Inflammatory macrophage treated with lipopolysaccharide for 1 hour (primary cell): ENCODE data around the gene TMEM204.

Source experiments
- DNase-seq, 2 donors: peaks; one replicate each; pipeline ENCODE4 v3.0.0-alpha.2; 2020 to 2022

Gene TMEM204

DNA sequence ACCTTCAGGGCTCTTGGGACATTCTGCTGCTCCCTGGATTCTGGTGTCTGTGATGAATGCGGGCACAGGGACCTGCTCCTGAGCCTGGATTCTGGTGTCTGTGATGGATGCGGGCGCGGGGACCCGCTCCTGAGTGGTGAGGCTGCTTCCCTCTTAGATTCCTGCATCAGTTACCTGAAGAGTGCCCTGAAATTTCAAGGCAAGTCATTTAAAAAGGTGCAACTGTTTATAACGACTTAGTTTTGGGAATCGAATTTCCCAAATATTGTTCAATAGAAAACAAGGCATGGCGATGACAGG is 7.0 kb downstream of the TMEM204 start:
- no peak for DNase-seq

- no peak for DNase-seq
Observed at GRCh38 chr16:1541293-1542165, 8.1 kb downstream of the TMEM204 start.

DNA sequence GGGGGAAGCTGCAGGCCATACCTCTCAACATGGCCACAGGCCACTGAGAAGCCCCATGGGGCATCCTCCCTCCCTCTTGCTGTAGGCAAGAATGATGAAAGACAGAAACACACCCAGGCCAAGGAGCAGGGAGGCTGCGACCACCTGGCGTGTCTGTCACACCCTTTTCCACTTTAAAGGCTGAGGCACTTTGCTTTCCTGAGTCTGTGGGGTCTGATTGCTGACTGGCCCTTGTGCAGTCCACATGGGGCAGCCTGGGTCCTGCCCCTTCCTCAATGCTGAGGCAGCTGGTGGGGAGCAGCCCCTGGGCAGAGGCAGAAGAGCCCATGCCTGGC is 8.7 kb downstream of the TMEM204 start:
- DNase-seq = no peak

- no peak for DNase-seq
Observed at GRCh38 chr16:1542533-1542932, 9.1 kb downstream of the TMEM204 start.

GRCh38 chr16:1543085-1543896 is 9.8 kb downstream of the TMEM204 start:
- DNase-seq = peak; percentile 69 to 83

DNA sequence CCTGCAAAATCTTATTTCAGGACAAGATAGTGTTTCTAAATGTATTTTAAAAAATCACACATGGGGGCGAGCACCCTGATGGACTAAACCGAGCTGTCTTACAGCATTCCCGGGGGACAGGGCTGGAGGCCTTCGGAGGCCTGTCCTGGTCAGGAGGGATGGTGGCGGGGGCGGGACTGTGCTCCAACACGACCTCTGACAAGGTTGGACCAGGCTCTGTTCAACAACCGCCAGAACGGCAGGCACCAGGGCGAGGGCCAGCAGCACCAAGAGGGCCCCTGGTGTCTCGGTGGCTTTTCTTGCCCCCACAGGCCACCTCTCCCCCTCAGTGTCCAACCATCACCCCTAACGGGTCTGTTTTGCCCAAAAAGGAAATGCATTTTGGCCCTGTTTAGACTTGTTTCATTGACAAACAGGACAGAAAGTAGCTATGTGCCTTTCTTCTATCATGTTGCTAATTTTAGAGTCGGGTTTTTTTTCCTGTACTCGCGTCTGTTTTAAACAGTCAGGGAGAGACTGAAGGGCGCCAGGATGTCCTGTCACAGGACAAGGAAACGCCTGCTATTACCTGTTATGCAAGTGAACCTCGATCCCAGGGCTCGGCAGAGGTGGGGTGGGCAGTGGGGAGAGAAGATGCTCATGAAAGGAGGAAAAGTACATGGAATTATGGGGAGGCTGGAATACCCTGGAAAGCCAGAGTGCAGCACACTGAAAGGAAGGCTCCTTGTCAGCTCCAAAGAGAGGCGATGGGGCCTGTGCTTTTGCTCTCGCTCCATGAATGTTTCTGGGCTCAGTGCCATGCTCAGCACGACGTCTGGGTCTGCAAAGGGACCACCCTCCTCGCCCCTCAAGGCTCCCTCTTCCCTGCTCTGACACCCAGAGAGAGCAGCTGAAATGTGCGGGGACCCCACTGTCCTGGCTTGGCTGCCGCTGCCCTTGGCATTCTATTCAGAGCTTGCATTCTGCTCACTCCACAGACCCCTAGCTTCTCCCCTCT is 11.9 kb downstream of the TMEM204 start:
- DNase-seq = no peak

DNA sequence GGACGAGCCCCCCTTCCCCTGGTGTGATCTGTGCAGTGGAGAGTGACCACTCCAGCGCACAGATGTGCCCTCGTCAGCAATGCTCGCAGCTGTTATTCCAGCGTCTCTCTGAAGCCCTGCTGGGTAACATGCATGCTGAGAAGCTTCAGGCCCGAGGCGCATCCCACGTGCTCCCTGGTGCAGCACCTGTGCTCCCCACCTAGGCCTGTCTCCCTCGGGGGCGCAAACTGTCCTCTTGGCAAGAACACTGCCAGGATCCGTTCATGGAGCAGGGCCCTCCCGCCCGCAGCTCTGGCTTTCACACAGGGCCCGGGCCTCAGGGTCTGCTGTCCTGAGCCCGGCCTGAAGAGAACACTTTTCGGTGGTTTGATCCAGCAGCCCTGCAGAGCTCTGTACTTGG is 13.0 kb downstream of the TMEM204 start:
- no peak for DNase-seq

- DNase-seq = no peak
Observed at GRCh38 chr16:1548233-1548632, 14.8 kb downstream of the TMEM204 start.

DNA sequence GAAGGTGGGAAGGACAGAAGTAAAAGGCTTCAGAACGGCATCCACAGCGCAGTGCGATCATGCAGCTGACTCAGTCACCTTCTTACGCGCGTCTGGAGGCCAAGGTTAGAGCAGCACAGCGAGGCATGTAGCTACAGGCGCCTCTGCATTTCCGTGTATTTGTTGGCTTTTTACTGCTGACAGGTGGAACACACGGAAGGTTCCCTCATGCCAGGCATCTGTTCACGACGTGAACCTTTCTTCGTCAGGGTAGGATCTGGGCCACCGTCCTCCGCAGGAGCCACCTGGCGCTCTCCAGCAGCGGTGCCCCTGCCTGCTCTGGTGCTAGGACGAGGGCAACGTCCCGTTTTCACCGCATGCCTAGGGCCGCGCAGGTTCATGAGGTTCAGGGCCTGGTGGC is 15.3 kb downstream of the TMEM204 start:
- DNase-seq = no peak

- no peak for DNase-seq
Observed at GRCh38 chr16:1550069-1550468, 16.6 kb downstream of the TMEM204 start.

DNA sequence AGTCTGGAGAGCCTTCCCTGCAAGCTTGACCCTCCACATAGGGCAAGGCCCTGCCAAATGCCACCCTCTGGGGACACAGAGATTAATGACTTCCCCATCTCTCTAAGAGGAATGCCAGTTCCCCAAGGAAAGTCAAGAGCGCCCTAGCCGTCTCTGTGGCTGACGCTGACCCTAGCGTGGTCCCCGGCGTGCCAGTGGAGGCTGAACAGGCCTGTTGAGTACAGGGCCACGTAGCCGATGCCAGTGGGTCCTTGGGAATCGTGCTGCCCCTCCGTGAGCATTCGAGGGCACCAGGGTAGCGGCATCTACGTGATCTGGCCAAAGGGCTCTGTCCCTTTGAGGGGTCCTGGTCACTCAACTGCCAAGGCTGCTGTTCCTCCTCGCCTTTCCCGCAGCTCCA is 17.2 kb downstream of the TMEM204 start:
- DNase-seq = no peak

GRCh38 chr16:1551166-1551565 is 17.7 kb downstream of the TMEM204 start:
- no peak for DNase-seq

DNA sequence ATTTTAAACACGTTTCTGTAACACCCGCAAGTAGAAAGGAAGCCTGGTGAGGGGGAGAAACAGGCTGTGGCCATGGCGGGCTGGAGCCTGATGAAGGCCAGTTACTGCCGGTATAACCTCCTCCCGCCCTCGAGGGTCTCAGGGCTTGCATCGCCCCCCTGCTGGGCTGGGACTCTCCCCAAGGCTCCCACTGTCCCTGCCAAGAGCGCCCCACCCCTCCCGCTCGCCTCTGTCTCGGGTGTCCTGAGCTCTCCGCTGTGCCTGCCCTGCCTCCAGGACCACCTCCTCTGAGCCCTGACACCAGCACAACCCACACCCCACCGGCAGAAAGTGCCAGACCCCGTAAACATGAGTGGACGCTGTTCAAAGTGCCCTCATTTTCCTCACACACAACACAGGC is 18.7 kb downstream of the TMEM204 start:
- DNase-seq = no peak

- no peak for DNase-seq
Observed at GRCh38 chr16:1553946-1554825, 20.7 kb downstream of the TMEM204 start.

GRCh38 chr16:1554826-1555445 is 21.5 kb downstream of the TMEM204 start:
- DNase-seq = no peak

- no peak for DNase-seq
Observed at GRCh38 chr16:1556254-1556653, 22.8 kb downstream of the TMEM204 start.

- DNase-seq = no peak
Observed at GRCh38 chr16:1557074-1557473, 23.6 kb downstream of the TMEM204 start.

GRCh38 chr16:1557576-1557975 is 24.1 kb downstream of the TMEM204 start:
- no peak for DNase-seq

DNA sequence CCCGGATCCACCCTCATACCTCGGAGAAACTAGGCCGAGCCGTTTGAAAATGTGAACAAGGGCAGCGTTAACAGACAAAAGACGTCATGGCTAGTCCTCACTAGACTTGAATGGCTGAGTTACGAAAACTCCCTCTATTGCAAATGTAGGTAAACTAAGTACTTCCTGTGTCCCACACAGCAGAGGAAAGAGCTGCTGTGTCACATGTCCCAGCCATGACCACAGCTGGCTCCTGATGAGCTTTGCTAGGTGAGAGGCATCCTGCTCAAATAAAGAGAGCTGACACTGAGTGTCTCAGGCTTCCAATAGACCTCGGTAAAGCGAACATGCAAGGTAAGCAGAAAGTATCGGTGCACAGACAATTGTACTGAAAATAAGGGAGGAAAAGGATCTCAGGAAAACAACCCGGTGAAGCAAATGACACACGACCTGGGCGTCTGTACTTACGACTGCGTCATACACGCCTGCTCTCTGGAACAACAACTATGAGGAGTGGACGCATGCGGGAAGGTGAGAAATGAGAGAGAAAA is 26.0 kb downstream of the TMEM204 start:
- no peak for DNase-seq

GRCh38 chr16:1560153-1560552 is 26.7 kb downstream of the TMEM204 start:
- DNase-seq = no peak

DNA sequence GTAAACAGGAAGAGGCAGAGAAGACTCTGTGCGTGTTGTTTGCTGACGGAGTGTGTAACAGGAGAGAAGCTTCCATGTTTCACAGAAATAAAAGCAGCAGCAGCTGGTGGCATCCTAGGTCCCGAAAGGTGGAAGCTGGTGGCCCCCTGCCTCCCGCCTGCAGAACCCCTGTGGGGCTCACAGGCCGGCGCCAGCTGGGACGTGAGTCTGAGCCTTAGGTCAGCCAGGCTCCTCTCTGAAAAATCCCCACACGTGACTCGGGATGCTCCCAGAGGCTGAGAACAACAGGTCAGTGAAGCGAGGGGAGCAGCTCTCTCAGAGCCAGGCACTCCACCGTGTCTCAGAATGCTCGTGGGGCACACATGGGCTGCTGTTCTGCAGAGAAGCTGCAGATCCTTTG is 27.4 kb downstream of the TMEM204 start:
- DNase-seq = no peak
